Nephron (organoid): Measurements from ENCODE around the gene MFSD1.

ENCODE experiments used
- H3K27ac Mint-ChIP-seq, 3 experiments: 2 replicates each; pipeline ENCODE4 v1.8.0; 2020; ENCODE audit warnings: mixed read lengths in 3 of 3, mild to moderate bottlenecking in 2 of 3, moderate library complexity in 1 of 3
- H3K27me3 Mint-ChIP-seq: 2 replicates; pipeline ENCODE4 v1.8.0; 2021; ENCODE audit warnings: low read depth, mild to moderate bottlenecking, moderate library complexity, mixed read lengths
- H3K36me3 Mint-ChIP-seq: 2 replicates; pipeline ENCODE4 v1.8.0; 2020; ENCODE audit warnings: low read depth, mixed read lengths
- H3K4me1 Mint-ChIP-seq: 2 replicates; pipeline ENCODE4 v1.8.0; 2020; ENCODE audit warnings: mixed read lengths
- H3K4me3 Mint-ChIP-seq, 3 experiments: 2 replicates each; pipeline ENCODE4 v1.8.0; 2020; ENCODE audit warnings: mild to moderate bottlenecking in 3 of 3, mixed read lengths in 3 of 3, moderate library complexity in 2 of 3
- H3K9me3 Mint-ChIP-seq: 2 replicates; pipeline ENCODE4 v1.8.0; 2020; ENCODE audit warnings: mixed read lengths
- TF ChIP-seq, protein P1 (sequence below), 3 experiments: fragments of 200-600 bp; sonication (generic); IDR thresholded peaks; one replicate each; pipeline ENCODE4 v1.5.0; 2021; ENCODE audit warnings: antibody characterized with exemption in 3 of 3; ENCODE audit not compliant: unreplicated experiment in 3 of 3

The MFSD1 gene

DNA sequence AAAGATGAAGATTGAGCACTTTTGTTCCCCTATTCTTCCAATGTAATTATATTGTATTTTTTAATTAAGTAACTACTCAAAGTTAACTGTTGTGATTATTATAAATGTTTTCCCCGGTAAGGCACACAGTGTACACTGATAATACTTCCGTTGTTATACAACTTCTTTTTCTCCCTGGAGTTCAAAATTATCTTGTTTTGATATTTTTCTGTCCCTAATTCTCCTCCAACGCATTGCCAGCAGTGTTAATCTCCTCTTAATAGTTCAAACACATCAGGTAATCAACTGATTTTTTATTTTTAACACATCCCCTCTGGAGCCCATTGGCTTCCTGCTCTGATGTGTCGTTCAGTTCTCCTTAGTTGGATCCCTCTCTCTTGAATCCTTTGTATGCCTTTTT lies 32.3 kb upstream of the MFSD1 start:
- Mint-ChIP-seq H3K4me1 (peaks cover 81% of the 10 kb centered on the region), H3K36me3 (no peaks in the 10 kb centered on the region), H3K9me3 (no peaks in the 10 kb centered on the region), H3K27ac (peak overlapping the region; percentile 98 to 99 (median 99)), H3K27me3 (no peaks in the 10 kb centered on the region), H3K4me3 (peak overlapping the region in 2 of 3 experiments; percentile 15 to 35)
- TF ChIP-seq, protein P1, sequence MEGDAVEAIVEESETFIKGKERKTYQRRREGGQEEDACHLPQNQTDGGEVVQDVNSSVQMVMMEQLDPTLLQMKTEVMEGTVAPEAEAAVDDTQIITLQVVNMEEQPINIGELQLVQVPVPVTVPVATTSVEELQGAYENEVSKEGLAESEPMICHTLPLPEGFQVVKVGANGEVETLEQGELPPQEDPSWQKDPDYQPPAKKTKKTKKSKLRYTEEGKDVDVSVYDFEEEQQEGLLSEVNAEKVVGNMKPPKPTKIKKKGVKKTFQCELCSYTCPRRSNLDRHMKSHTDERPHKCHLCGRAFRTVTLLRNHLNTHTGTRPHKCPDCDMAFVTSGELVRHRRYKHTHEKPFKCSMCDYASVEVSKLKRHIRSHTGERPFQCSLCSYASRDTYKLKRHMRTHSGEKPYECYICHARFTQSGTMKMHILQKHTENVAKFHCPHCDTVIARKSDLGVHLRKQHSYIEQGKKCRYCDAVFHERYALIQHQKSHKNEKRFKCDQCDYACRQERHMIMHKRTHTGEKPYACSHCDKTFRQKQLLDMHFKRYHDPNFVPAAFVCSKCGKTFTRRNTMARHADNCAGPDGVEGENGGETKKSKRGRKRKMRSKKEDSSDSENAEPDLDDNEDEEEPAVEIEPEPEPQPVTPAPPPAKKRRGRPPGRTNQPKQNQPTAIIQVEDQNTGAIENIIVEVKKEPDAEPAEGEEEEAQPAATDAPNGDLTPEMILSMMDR (IDR thresholded peaks at IDR 0.05; ENCODE audit: unreplicated experiment in 3 of 3) = no peak

GRCh38 chr3:158769952-158770740 lies 31.7 kb upstream of the MFSD1 start:
- TF ChIP-seq, protein P1 (IDR thresholded peaks at IDR 0.05; ENCODE audit: unreplicated experiment in 3 of 3) = no peak
- Mint-ChIP-seq H3K36me3 (no peaks in the 10 kb centered on the region), H3K4me1 (peaks cover 81% of the 10 kb centered on the region), H3K27me3 (no peaks in the 10 kb centered on the region), H3K27ac (peak overlapping the region; percentile 98 to 99 (median 99)), H3K9me3 (no peaks in the 10 kb centered on the region), H3K4me3 (peak overlapping the region in 1 of 3 experiments; percentile 35)

GRCh38 chr3:158770741-158771350 lies 31.0 kb upstream of the MFSD1 start:
- H3K36me3 Mint-ChIP-seq = no peaks in the 10 kb centered on the region
- no peaks in the 10 kb centered on the region for H3K27me3 Mint-ChIP-seq
- peak overlapping the region; percentile 98 to 99 (median 99) for H3K27ac Mint-ChIP-seq
- H3K9me3 Mint-ChIP-seq = no peaks in the 10 kb centered on the region
- H3K4me3 Mint-ChIP-seq = no peak overlapping the region
- H3K4me1 Mint-ChIP-seq = peaks cover 85% of the 10 kb centered on the region
- TF ChIP-seq, protein P1 (IDR thresholded peaks at IDR 0.05; ENCODE audit: unreplicated experiment in 3 of 3) = no peak

DNA sequence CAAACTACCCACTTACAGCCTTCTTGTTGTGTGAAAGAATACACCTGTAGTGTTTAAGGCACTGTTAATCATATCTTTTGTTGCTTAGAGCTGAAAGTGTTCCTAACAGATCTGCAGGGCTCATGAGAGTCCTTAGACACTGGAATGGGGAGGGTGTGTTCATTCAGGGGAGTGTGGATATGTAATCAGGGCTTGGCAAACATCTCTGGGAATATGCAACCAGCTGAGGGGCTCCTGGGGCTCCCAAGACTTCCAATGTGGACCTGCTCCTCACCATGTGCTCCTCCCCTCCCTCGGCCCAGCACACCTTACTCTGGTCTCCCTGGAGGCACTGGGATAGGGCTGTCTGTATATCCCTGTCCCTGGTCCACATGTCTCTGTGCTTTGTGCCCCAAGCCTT lies 30.3 kb upstream of the MFSD1 start:
- Mint-ChIP-seq H3K27ac (peak overlapping the region in 2 of 3 experiments; percentile 98 to 99), H3K36me3 (no peaks in the 10 kb centered on the region), H3K9me3 (no peaks in the 10 kb centered on the region), H3K27me3 (no peaks in the 10 kb centered on the region), H3K4me1 (peaks cover 81% of the 10 kb centered on the region), H3K4me3 (no peak overlapping the region)
- TF ChIP-seq, protein P1 (IDR thresholded peaks at IDR 0.05; ENCODE audit: unreplicated experiment in 3 of 3) = no peak

GRCh38 chr3:158771982-158772381 lies 29.9 kb upstream of the MFSD1 start:
- no peaks in the 10 kb centered on the region for H3K36me3 Mint-ChIP-seq
- TF ChIP-seq, protein P1 (IDR thresholded peaks at IDR 0.05; ENCODE audit: unreplicated experiment in 3 of 3) = no peak
- peak overlapping the region in 2 of 3 experiments; percentile 98 to 99 for H3K27ac Mint-ChIP-seq
- H3K4me3 Mint-ChIP-seq = no peak overlapping the region
- H3K9me3 Mint-ChIP-seq = no peaks in the 10 kb centered on the region
- peaks cover 77% of the 10 kb centered on the region for H3K4me1 Mint-ChIP-seq
- H3K27me3 Mint-ChIP-seq = no peaks in the 10 kb centered on the region
